HepG2 (cell line): ENCODE results near the gene DNAJB6.

ENCODE experiments used
- SETDB1 ChIP-seq: sonication (generic); formaldehyde crosslinking; IDR thresholded peaks from 2 replicates; pipeline ENCODE4 v1.5.1; 2020; ENCODE audit warnings: missing genetic modification reagents, mild to moderate bottlenecking, borderline replicate concordance
- TF ChIP-seq, protein P1 (sequence below): sonication (generic); formaldehyde crosslinking; IDR thresholded peaks from 2 replicates; pipeline ENCODE4 v1.5.0; 2020; ENCODE audit warnings: missing genetic modification reagents

DNA sequence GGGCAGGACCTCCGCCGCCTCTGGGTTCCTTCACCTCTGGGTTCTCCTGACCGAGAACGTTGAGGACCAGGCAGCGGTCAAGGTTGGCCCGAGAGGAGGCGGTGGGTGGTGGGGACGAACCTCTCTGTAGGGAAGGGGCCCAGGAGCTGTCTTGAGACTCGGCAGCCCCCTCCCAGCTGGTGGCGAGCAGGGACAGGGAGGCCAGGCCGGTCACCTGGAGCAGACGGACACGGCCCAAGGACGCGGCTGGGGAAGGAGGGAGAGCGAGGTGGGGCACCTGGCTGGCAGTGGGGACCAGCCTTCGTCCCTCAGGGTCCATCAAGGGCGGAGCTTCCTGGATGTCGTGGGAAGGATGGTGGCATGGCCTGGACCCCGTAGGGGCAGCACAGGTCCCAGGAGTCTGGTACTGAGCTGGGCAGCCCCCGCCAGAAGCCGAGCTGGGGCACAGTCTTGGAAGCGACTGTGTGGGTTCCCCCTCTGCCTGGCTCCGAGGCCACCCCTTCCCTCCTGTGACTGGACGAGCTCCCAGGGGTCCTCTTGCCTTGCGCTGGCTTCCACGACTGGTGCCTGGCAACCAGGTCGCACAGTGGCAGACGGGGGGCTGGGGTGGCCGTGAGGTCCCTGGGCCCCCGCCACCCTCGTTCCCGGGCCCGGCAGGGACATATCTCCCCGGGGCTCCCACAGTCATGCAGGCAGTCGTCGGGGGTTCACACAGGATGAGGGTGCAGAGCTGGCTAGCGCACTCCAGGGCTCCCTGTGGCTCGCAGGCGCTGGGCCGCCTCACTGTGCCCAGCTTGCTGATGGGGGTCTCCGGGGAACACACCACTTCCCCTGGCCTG lies 89.9 kb downstream of the DNAJB6 start:
- TF ChIP-seq, protein P1, sequence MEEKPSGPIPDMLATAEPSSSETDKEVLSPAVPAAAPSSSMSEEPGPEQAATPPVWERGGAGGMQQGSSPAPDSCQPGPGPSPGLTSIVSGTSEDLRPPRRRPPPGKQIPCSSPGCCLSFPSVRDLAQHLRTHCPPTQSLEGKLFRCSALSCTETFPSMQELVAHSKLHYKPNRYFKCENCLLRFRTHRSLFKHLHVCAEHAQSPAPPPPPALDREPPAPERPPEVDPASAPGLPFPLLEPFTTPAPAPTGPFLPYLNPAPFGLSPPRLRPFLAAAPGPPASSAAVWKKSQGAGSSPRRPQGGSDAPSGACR (CRISPR knock-in tag), result no peak
- TF ChIP-seq SETDB1 (CRISPR knock-in tag), result no peak
